Measurements from ENCODE around the gene CKS1B. TPM values are rescaled to one million over a fixed set of nuclear protein-coding genes. Genes with fewer than 3 reads are reported as not detected.

The CKS1B gene
- polyA plus RNA-seq, 1 donor from 2014 or later, result 29.0 TPM

- H3F3A ChIP-seq (ENCODE audit: insufficient read depth, low read length, poor library complexity, severe bottlenecking), result no peaks in the 10 kb centered on the region
- TF ChIP-seq CTCF (IDR thresholded peaks at IDR 0.05; ENCODE audit: poor library complexity, severe bottlenecking), result no peak
- TF ChIP-seq TAF1 (IDR thresholded peaks at IDR 0.05; ENCODE audit: low read depth), result no peak
- no peak for TF ChIP-seq EZH2 (IDR thresholded peaks at IDR 0.05; ENCODE audit: borderline replicate concordance, insufficient read depth, low read length, poor library complexity, severe bottlenecking)
- no peak for TF ChIP-seq EP300 (conservative IDR thresholded peaks at IDR 0.05; ENCODE audit: poor library complexity, severe bottlenecking)
- TF ChIP-seq REST (IDR thresholded peaks at IDR 0.05; ENCODE audit: borderline replicate concordance), result no peak
- no peak for TF ChIP-seq POLR2AphosphoS5 (IDR thresholded peaks at IDR 0.05)
- no peak for TF ChIP-seq MXI1 (conservative IDR thresholded peaks at IDR 0.05; ENCODE audit: poor library complexity, severe bottlenecking)
- no peaks in the 10 kb centered on the region for H3K27me3 ChIP-seq (ENCODE audit: insufficient read depth, low read depth, low read length)
- H3K27ac ChIP-seq (ENCODE audit: low read length), result no peak overlapping the region
- H3K9me3 ChIP-seq (ENCODE audit: low read length), result no peaks in the 10 kb centered on the region
- H4K20me1 ChIP-seq (ENCODE audit: insufficient read depth), result no peaks in the 10 kb centered on the region
- H3K4me3 ChIP-seq (ENCODE audit: low read length), result no peak overlapping the region
- H3K9me2 ChIP-seq (ENCODE audit: insufficient read depth, low read length), result no peaks in the 10 kb centered on the region
- no peak overlapping the region for H2AFZ ChIP-seq (ENCODE audit: low read depth, low read length)
- H3K36me3 ChIP-seq (ENCODE audit: insufficient read depth, low read length), result no peaks in the 10 kb centered on the region
- H3K9ac ChIP-seq (ENCODE audit: low read length), result no peak overlapping the region
- H3K4me2 ChIP-seq (ENCODE audit: low read length), result no peak overlapping the region
- H3K79me2 ChIP-seq (replicated peaks; ENCODE audit: insufficient read depth, low read length), result no peaks in the 10 kb centered on the region
Observed at GRCh38 chr1:154944401-154945159, 29.9 kb upstream of the CKS1B start.

- no peak overlapping the region for H3K4me3 ChIP-seq (ENCODE audit: low read length)
- no peaks in the 10 kb centered on the region for H3K9me3 ChIP-seq (ENCODE audit: low read length)
- H3K27me3 ChIP-seq (ENCODE audit: insufficient read depth, low read depth, low read length), result no peaks in the 10 kb centered on the region
- no peaks in the 10 kb centered on the region for H3K9me2 ChIP-seq (ENCODE audit: insufficient read depth, low read length)
- no peaks in the 10 kb centered on the region for H3F3A ChIP-seq (ENCODE audit: insufficient read depth, low read length, poor library complexity, severe bottlenecking)
- no peaks in the 10 kb centered on the region for H3K79me2 ChIP-seq (replicated peaks; ENCODE audit: insufficient read depth, low read length)
- no peak overlapping the region for H3K9ac ChIP-seq (ENCODE audit: low read length)
- TF ChIP-seq RAD21 (conservative IDR thresholded peaks at IDR 0.05), result no peak
- H3K27ac ChIP-seq (ENCODE audit: low read length), result no peak overlapping the region
- H2AFZ ChIP-seq (ENCODE audit: low read depth, low read length), result no peak overlapping the region
- no peaks in the 10 kb centered on the region for H4K20me1 ChIP-seq (ENCODE audit: insufficient read depth)
- H3K36me3 ChIP-seq (ENCODE audit: insufficient read depth, low read length), result no peaks in the 10 kb centered on the region
- no peak overlapping the region for H3K4me2 ChIP-seq (ENCODE audit: low read length)
Observed at GRCh38 chr1:154945160-154945961, 29.1 kb upstream of the CKS1B start.
